K562 (cell line): ENCODE results near the gene ZSWIM3. TPM values are rescaled to one million over a fixed set of nuclear protein-coding genes. Genes with fewer than 3 reads are reported as not detected.

Experiments used
- ATAC-seq: fragments of 200-7000 bp; cut with Tn5 transposase; 3 replicates; pipeline ENCODE4 v1.9.1; 2020; ENCODE audit warnings: moderate library complexity
- BruUV-seq: library from RNA; stranded (reverse); fragments of 400-500 nt; replicated peaks from 2 replicates; lab custom pipeline; 2021; lab: Mats Ljungman, UMichigan
- CTCF ChIA-PET: fragments of 300-600 bp; formaldehyde crosslinking; extraction: SDS; loops from one replicate; lab custom pipeline; 2021; ENCODE audit warnings: low intra/inter-chr PET ratio; lab: Yijun Ruan, JAX
- POLR2A ChIA-PET: fragments of 300-600, 350-650 bp; sonication (Branson Sonifier 250); formaldehyde crosslinking; extraction: SDS; loops from one replicate; lab custom pipeline; 2021; ENCODE audit warnings: antibody characterized with exemption, inconsistent platforms; lab: Yijun Ruan, JAX
- DNase-seq, 4 experiments: peaks; one replicate each; pipeline versions ENCODE4 v3.0.0 to v3.0.0-alpha.2; 2011 to 2018; ENCODE audit warnings: low spot score in 3 of 4, mixed read lengths in 3 of 4; ENCODE audit errors: extremely low read depth in 1 of 4
- FAIRE-seq: peaks from 2 replicates; lab custom pipeline; 2011; peaks lifted over from hg19 to GRCh38; lab: Jason Lieb, UNC
- H2AFZ ChIP-seq: 2 replicates; pipeline ENCODE4 v1.6.0; 2011; ENCODE audit warnings: low read depth, low read length, control low read depth, inconsistent platforms
- H3K27ac ChIP-seq: fragments of 200-600 bp; 3 replicates; pipeline ENCODE4 v1.8.0; 2011; ENCODE audit warnings: low read depth, mild to moderate bottlenecking, control low read depth, inconsistent platforms, low read length, moderate library complexity, mixed read lengths; ENCODE audit errors: extremely low read depth
- H3K27me3 ChIP-seq, 2 experiments: fragments of 300-600 bp in 1 of 2; 2 replicates in 1 of 2; 3 replicates in 1 of 2; pipeline versions ENCODE4 v1.6.0 to v1.8.0; 2011; ENCODE audit warnings: inconsistent platforms in 2 of 2, low read length in 2 of 2, mild to moderate bottlenecking in 1 of 2, mixed read lengths in 1 of 2, moderate library complexity in 1 of 2; ENCODE audit not compliant: control insufficient read depth in 2 of 2, insufficient read depth in 2 of 2
- H3K36me3 ChIP-seq: fragments of 300-600 bp; 3 replicates; pipeline ENCODE4 v1.8.0; 2011; ENCODE audit warnings: mild to moderate bottlenecking, low read length, inconsistent platforms; ENCODE audit not compliant: control insufficient read depth, insufficient read depth
- H3K4me1 ChIP-seq, 2 experiments: fragments of 200-600 bp in 1 of 2; replicated peaks in 1 of 2; 2 replicates in 1 of 2; 3 replicates in 1 of 2; pipeline versions ENCODE4 v1.5.1 to v1.8.0; 2011; ENCODE audit warnings: inconsistent platforms in 2 of 2, low read length in 2 of 2, mild to moderate bottlenecking in 1 of 2, mixed read lengths in 1 of 2, moderate library complexity in 1 of 2; ENCODE audit not compliant: control insufficient read depth in 2 of 2, insufficient read depth in 2 of 2
- H3K4me2 ChIP-seq: 2 replicates; pipeline ENCODE4 v1.6.1; 2011; ENCODE audit warnings: low read length, control low read depth, inconsistent platforms, mixed read lengths; ENCODE audit not compliant: insufficient read depth
- H3K4me3 ChIP-seq: fragments of 200-600 bp; sonication (generic), shearing (Covaris generic); 2 replicates; pipeline ENCODE4 v1.5.1; 2016; ENCODE audit warnings: control low read depth, inconsistent platforms
- H3K79me2 ChIP-seq: fragments of 200-600 bp; 3 replicates; pipeline ENCODE4 v1.8.0; 2011; ENCODE audit warnings: low read length, inconsistent platforms; ENCODE audit not compliant: control insufficient read depth, insufficient read depth
- H3K9ac ChIP-seq, 2 experiments: 2 replicates each; pipeline versions ENCODE4 v1.6.0 to v1.6.1; 2011; ENCODE audit warnings: low read depth in 2 of 2, low read length in 2 of 2, control low read depth in 1 of 2, inconsistent platforms in 1 of 2, mild to moderate bottlenecking in 1 of 2, mixed read lengths in 1 of 2; ENCODE audit not compliant: insufficient read depth in 1 of 2
- H3K9me1 ChIP-seq: one replicate; pipeline ENCODE4 v1.6.0; 2011; ENCODE audit warnings: inconsistent platforms, mild to moderate bottlenecking, low read length, moderate library complexity; ENCODE audit not compliant: control insufficient read depth, insufficient read depth
- H3K9me3 ChIP-seq: replicated peaks from 2 replicates; pipeline ENCODE4 v1.5.1; 2011; ENCODE audit warnings: low read depth, low read length, inconsistent platforms; ENCODE audit not compliant: control insufficient read depth, insufficient read depth
- H4K20me1 ChIP-seq: replicated peaks from 2 replicates; pipeline ENCODE4 v1.6.1; 2011; ENCODE audit warnings: low read length, inconsistent platforms, mixed read lengths; ENCODE audit not compliant: control insufficient read depth, insufficient read depth
- CEBPG ChIP-seq, 3 experiments: fragments of 200-800 bp in 1 of 3; sonication (Bioruptor generic) in 1 of 3; sonication (generic) in 1 of 3; formaldehyde crosslinking in 1 of 3; IDR thresholded peaks in 2 of 3; conservative IDR thresholded peaks in 1 of 3; 2 replicates each; pipeline versions ENCODE4 v1.6.1 to v1.8.0; 2016 to 2022; ENCODE audit warnings: missing compliant biosample characterization in 2 of 3, missing genetic modification characterization in 2 of 3, mild to moderate bottlenecking in 1 of 3, missing genetic modification reagents in 1 of 3
- ELF2 ChIP-seq: fragments of 250-450 bp; sonication (Bioruptor Pico); IDR thresholded peaks from 2 replicates; pipeline ENCODE4 v1.5.0; 2021; ENCODE audit warnings: mild to moderate bottlenecking
- EWSR1 ChIP-seq: fragments of 450-650 bp; IDR thresholded peaks from 2 replicates; pipeline ENCODE4 v1.6.1; 2018; ENCODE audit warnings: borderline replicate concordance, mild to moderate bottlenecking, low read depth, moderate library complexity; ENCODE audit not compliant: partially characterized antibody
- HDAC2 ChIP-seq: fragments of 450-650 bp; IDR thresholded peaks from 2 replicates; pipeline ENCODE4 v1.6.1; 2016; ENCODE audit warnings: mild to moderate bottlenecking
- MCM5 ChIP-seq: fragments of 450-650 bp; IDR thresholded peaks from 2 replicates; pipeline ENCODE4 v1.6.1; 2016; ENCODE audit warnings: low read depth
- MECOM ChIP-seq: fragments of 250-450 bp; sonication (Bioruptor Pico); IDR thresholded peaks from 2 replicates; pipeline ENCODE4 v1.8.0; 2022; ENCODE audit warnings: inconsistent platforms
- MEF2A ChIP-seq: IDR thresholded peaks from 2 replicates; pipeline ENCODE4 v1.6.1; 2011; ENCODE audit warnings: low read depth, mild to moderate bottlenecking, low read length, moderate library complexity; ENCODE audit not compliant: control insufficient read depth
- MYC ChIP-seq, 2 experiments: fragments of 250-450 bp in 1 of 2; sonication (Bioruptor Pico) in 1 of 2; IDR thresholded peaks; 2 replicates each; pipeline versions ENCODE4 v1.5.1 to v1.6.1; 2012 to 2021; ENCODE audit warnings: low read depth in 2 of 2, borderline replicate concordance in 1 of 2, improper control_type of control experiment in 1 of 2, low read length in 1 of 2, mild to moderate bottlenecking in 1 of 2, moderate library complexity in 1 of 2
- NCOA1 ChIP-seq: fragments of 450-650 bp; IDR thresholded peaks from 2 replicates; pipeline ENCODE4 v1.6.1; 2016; ENCODE audit warnings: low read depth
- NFATC3 ChIP-seq: fragments of 450-650 bp; IDR thresholded peaks from 2 replicates; pipeline ENCODE4 v1.6.1; 2017; ENCODE audit warnings: mild to moderate bottlenecking
- RFX5 ChIP-seq: IDR thresholded peaks from 2 replicates; pipeline ENCODE4 v1.6.1; 2011; ENCODE audit warnings: low read depth, mild to moderate bottlenecking, improper control_type of control experiment, low read length
- SMAD1 ChIP-seq: fragments of 150-350 bp; IDR thresholded peaks from 2 replicates; pipeline ENCODE4 v1.6.1; 2014; ENCODE audit warnings: low read length, low read depth; ENCODE audit not compliant: partially characterized antibody
- ZNF639 ChIP-seq, 2 experiments: fragments of 200-800 bp in 1 of 2; sonication (Bioruptor generic) in 1 of 2; sonication (generic) in 1 of 2; formaldehyde crosslinking in 1 of 2; IDR thresholded peaks in 1 of 2; conservative IDR thresholded peaks in 1 of 2; 2 replicates each; pipeline versions ENCODE4 v1.5.0 to v1.6.1; 2016 to 2020; ENCODE audit warnings: missing compliant biosample characterization in 1 of 2, missing genetic modification characterization in 1 of 2, missing genetic modification reagents in 1 of 2
- ZNF780A ChIP-seq: fragments of 250-450 bp; sonication (Bioruptor Pico); IDR thresholded peaks from 2 replicates; pipeline ENCODE4 v1.5.0; 2021; ENCODE audit warnings: mild to moderate bottlenecking
- WGBS: fragments of 100-300 bp; shearing (Covaris generic); methylation state at CpG from one replicate; pipeline ENCODE4 v1.1.6; 2016; ENCODE audit warnings: low coverage, mixed read lengths; ENCODE audit not compliant: insufficient coverage; ENCODE audit errors: missing lambda C conversion rate; 5-methylcytosine and 5-hydroxymethylcytosine counted together
- in situ Hi-C: fragments of 300-500 bp; cut with MboI; formaldehyde crosslinking; loops from 4 replicates; pipeline ENCODE4 v1.15.0; 2018; ENCODE audit warnings: inconsistent platforms, mixed read lengths
- intact Hi-C: fragments of 100-400 bp; cut with micrococcal nuclease; formaldehyde crosslinking; loops from 2 replicates; pipeline ENCODE4 v1.14.2; 2022
- polyA plus RNA-seq, 8 experiments: library from polyadenylated mRNA; depleted of rRNA in 4 of 8; stranded (reverse) in 5 of 8; unstranded in 3 of 8; fragments of >200 nt; fragmentation: Nextera tagmentation in 2 of 8; fragmentation: Illumina TruSeq in 1 of 8; extraction: Ambion mirVana in 2 of 8; extraction: Trizol in 1 of 8; gene quantifications; 2 replicates each; pipeline versions ENCODE4 v1.2.1 to v1.2.3, GENCODE V29; 2011 to 2014; ENCODE audit warnings: inconsistent platforms in 1 of 8, missing spikeins in 1 of 8
- total RNA-seq, 7 experiments: library from RNA; depleted of rRNA in 6 of 7; stranded (reverse); fragments of >200 nt in 6 of 7; fragmentation: Illumina TruSeq in 2 of 7; extraction: Trizol in 2 of 7; gene quantifications; 2 replicates each; pipeline versions ENCODE4 v1.2.1 to v1.2.3, GENCODE V29; 2011 to 2021; ENCODE audit warnings: low replicate concordance in 1 of 7
- TF ChIP-seq, protein P1 (sequence below): fragments of 250-450 bp; sonication (Bioruptor Pico); IDR thresholded peaks from 2 replicates; pipeline ENCODE4 v1.5.0; 2021; ENCODE audit warnings: mild to moderate bottlenecking, borderline replicate concordance
- TF ChIP-seq, protein P2 (sequence below): sonication (generic); formaldehyde crosslinking; IDR thresholded peaks from 2 replicates; pipeline ENCODE4 v1.8.1; 2023; ENCODE audit warnings: mild to moderate bottlenecking, missing genetic modification reagents

Gene ZSWIM3
- total and polyA plus RNA-seq, 9 of the 15 experiments (the other 6 are each of a cell fraction or from before 2014, with no cell fraction given), result 1.7 to 4.3 (median 2.9) TPM

- FAIRE-seq, result no peak
- TF ChIP-seq MEF2A, result no peak
- TF ChIP-seq NFATC3, result no peak
- TF ChIP-seq ZNF780A (CRISPR knock-in tag), result no peak
- no peak for TF ChIP-seq RFX5
- TF ChIP-seq EWSR1, result no peak
- TF ChIP-seq CEBPG (CRISPR knock-in tag; IDR thresholded peaks at IDR 0.05), result no peak
- TF ChIP-seq CEBPG (tag; conservative IDR thresholded peaks at IDR 0.05 in 1 of 2, IDR thresholded peaks at IDR 0.05 in 1 of 2), result no peak
- TF ChIP-seq HDAC2, result no peak
- no peak for TF ChIP-seq ELF2
- TF ChIP-seq MCM5, result no peak
- no peak for TF ChIP-seq SMAD1
- TF ChIP-seq MECOM (CRISPR knock-in tag), result no peak
- TF ChIP-seq MYC (IDR thresholded peaks at IDR 0.05; ENCODE audit: low read depth, low read length), result no peak
- no peak for TF ChIP-seq MYC (CRISPR knock-in tag; IDR thresholded peaks at IDR 0.05; ENCODE audit: borderline replicate concordance, low read depth)
- TF ChIP-seq, protein P1, sequence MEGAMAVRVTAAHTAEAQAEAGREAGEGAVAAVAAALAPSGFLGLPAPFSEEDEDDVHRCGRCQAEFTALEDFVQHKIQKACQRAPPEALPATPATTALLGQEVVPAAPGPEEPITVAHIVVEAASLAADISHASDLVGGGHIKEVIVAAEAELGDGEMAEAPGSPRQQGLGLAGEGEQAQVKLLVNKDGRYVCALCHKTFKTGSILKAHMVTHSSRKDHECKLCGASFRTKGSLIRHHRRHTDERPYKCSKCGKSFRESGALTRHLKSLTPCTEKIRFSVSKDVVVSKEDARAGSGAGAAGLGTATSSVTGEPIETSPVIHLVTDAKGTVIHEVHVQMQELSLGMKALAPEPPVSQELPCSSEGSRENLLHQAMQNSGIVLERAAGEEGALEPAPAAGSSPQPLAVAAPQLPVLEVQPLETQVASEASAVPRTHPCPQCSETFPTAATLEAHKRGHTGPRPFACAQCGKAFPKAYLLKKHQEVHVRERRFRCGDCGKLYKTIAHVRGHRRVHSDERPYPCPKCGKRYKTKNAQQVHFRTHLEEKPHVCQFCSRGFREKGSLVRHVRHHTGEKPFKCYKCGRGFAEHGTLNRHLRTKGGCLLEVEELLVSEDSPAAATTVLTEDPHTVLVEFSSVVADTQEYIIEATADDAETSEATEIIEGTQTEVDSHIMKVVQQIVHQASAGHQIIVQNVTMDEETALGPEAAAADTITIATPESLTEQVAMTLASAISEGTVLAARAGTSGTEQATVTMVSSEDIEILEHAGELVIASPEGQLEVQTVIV (CRISPR knock-in tag), result no peak
- TF ChIP-seq, protein P2, sequence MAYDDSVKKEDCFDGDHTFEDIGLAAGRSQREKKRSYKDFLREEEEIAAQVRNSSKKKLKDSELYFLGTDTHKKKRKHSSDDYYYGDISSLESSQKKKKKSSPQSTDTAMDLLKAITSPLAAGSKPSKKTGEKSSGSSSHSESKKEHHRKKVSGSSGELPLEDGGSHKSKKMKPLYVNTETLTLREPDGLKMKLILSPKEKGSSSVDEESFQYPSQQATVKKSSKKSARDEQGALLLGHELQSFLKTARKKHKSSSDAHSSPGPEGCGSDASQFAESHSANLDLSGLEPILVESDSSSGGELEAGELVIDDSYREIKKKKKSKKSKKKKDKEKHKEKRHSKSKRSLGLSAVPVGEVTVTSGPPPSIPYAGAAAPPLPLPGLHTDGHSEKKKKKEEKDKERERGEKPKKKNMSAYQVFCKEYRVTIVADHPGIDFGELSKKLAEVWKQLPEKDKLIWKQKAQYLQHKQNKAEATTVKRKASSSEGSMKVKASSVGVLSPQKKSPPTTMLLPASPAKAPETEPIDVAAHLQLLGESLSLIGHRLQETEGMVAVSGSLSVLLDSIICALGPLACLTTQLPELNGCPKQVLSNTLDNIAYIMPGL, result no peak
- TF ChIP-seq ZNF639 (CRISPR knock-in tag; conservative IDR thresholded peaks at IDR 0.05 in 1 of 2, IDR thresholded peaks at IDR 0.05 in 1 of 2), result no peak
- no peak for TF ChIP-seq NCOA1
These were observed 54.9 kb downstream of the ZSWIM3 start for GRCh38 chr20:45912344-45912682.

More at GRCh38 chr20:45912344-45912682, 54.9 kb downstream of the ZSWIM3 start:
- WGBS, result 49% methylated on average over 3 of the region's 4 CpGs
- Histone ChIP-seq H3K9me3 (no peaks in the 10 kb centered on the region), H3K9me1 (no peaks in the 10 kb centered on the region), H3K4me2 (peak overlapping the region; percentile 44), H3K4me1 (peaks cover 24 to 43% of the 10 kb centered on the region in 2 experiments), H2AFZ (peak overlapping the region; percentile 92), H3K27me3 (no peaks in the 10 kb centered on the region), H3K4me3 (peak overlapping the region; percentile 48), H3K36me3 (peaks cover 6% of the 10 kb centered on the region; the same call in 1 of the 3 replicates), H4K20me1 (no peaks in the 10 kb centered on the region), H3K27ac (no peak overlapping the region), H3K79me2 (peaks cover 15% of the 10 kb centered on the region), H3K9ac (peak overlapping the region; percentile 63 to 94)
- DNase-seq (no peak), ATAC-seq (no peak)
- CTCF ChIA-PET, result no interaction called here
- POLR2A ChIA-PET, result interaction anchor here (0.6 to 0.7 kb wide), 2 partner anchors 21 to 54 kb away, joined by 3 to 4 read pairs; no protein-coding TSS in a partner anchor
- in situ Hi-C loops, result no loop called here
- intact Hi-C loops, result no loop called here
- BruUV-seq, result no TSS peak
